GM18868 (cell line): ENCODE results near the gene PPP2CA.
"Not testable (repeated sequence)": the region's sequence is repeated elsewhere in the genome, so short reads cannot be mapped to it uniquely, and the experiment has no call there.

Source experiments
- ATAC-seq: cut with Tn5 transposase; IDR thresholded peaks from one replicate; pipeline ENCODE4 v1.9.1; 2021; ENCODE audit warnings: mild to moderate bottlenecking, moderate library complexity; ENCODE audit not compliant: unreplicated experiment

Gene PPP2CA

GRCh38 chr5:134225780-134226440 lies at the start of gene PPP2CA:
Gene PPP2CA, minus strand, starts transcription at chr5:134226073. Its CDS starts 212 bp downstream, at chr5:134225861.
- peak; percentile 82 for ATAC-seq

GRCh38 chr5:134273642-134274395 lies 47.9 kb upstream of the PPP2CA start:
- no peak for ATAC-seq

- no peak for ATAC-seq
Observed at GRCh38 chr5:134271059-134271458, 45.2 kb upstream of the PPP2CA start.

- ATAC-seq: no peak
Observed at GRCh38 chr5:134268919-134269318, 43.0 kb upstream of the PPP2CA start.

GRCh38 chr5:134268019-134268601 lies 42.2 kb upstream of the PPP2CA start:
- no peak for ATAC-seq

GRCh38 chr5:134267366-134268018 lies 41.6 kb upstream of the PPP2CA start:
- no peak for ATAC-seq

GRCh38 chr5:134263801-134264200 lies 37.9 kb upstream of the PPP2CA start:
- ATAC-seq: no peak

GRCh38 chr5:134262629-134263028 lies 36.8 kb upstream of the PPP2CA start:
- not testable (repeated sequence) for ATAC-seq

- no peak for ATAC-seq
Observed at GRCh38 chr5:134258896-134259295, 33.0 kb upstream of the PPP2CA start.

GRCh38 chr5:134257176-134257575 lies 31.3 kb upstream of the PPP2CA start:
- no peak for ATAC-seq

- ATAC-seq: no peak
Observed at GRCh38 chr5:134255418-134256150, 29.7 kb upstream of the PPP2CA start.

GRCh38 chr5:134253368-134254153 lies 27.7 kb upstream of the PPP2CA start:
- not testable (repeated sequence) for ATAC-seq

GRCh38 chr5:134252671-134253070 lies 26.8 kb upstream of the PPP2CA start:
- no peak for ATAC-seq

- ATAC-seq: no peak
Observed at GRCh38 chr5:134250949-134251348, 25.1 kb upstream of the PPP2CA start.

- no peak for ATAC-seq
Observed at GRCh38 chr5:134249469-134250379, 23.9 kb upstream of the PPP2CA start.

- ATAC-seq: no peak
Observed at GRCh38 chr5:134248256-134248655, 22.4 kb upstream of the PPP2CA start.

GRCh38 chr5:134247428-134248224 lies 21.8 kb upstream of the PPP2CA start:
- ATAC-seq: no peak

GRCh38 chr5:134246771-134247427 lies 21.0 kb upstream of the PPP2CA start:
- ATAC-seq: no peak
